K562 (cell line): Measurements from ENCODE around the gene SLC24A3.

Experiments
- CTCF ChIP-seq, 3 experiments: IDR thresholded peaks in 2 of 3; conservative IDR thresholded peaks in 1 of 3; 2 replicates each; pipeline ENCODE4 v1.5.1; 2011 to 2012; ENCODE audit warnings: low read length in 3 of 3, mild to moderate bottlenecking in 3 of 3, control low read depth in 2 of 3, improper control_type of control experiment in 1 of 3, inconsistent platforms in 1 of 3, low read depth in 1 of 3, mixed read lengths in 1 of 3, moderate library complexity in 1 of 3; ENCODE audit not compliant: insufficient read depth in 2 of 3
- EP300 ChIP-seq: IDR thresholded peaks from 2 replicates; pipeline ENCODE4 v1.6.1; 2012; ENCODE audit warnings: low read length, improper control_type of control experiment
- MAX ChIP-seq: sonication (generic); formaldehyde crosslinking; IDR thresholded peaks from 2 replicates; pipeline ENCODE4 v1.9.0; 2022; ENCODE audit warnings: mild to moderate bottlenecking, missing genetic modification reagents
- SMARCA4 ChIP-seq: fragments of 450-650 bp; IDR thresholded peaks from 2 replicates; pipeline ENCODE4 v1.6.1; 2016
- TF ChIP-seq, protein P1 (sequence below): sonication (generic); formaldehyde crosslinking; IDR thresholded peaks from 2 replicates; pipeline ENCODE4 v1.8.0; 2022; ENCODE audit warnings: mild to moderate bottlenecking, low read depth, missing genetic modification reagents

GRCh38 chr20:19605786-19606485, 393.5 kb downstream of the SLC24A3 start:
- TF ChIP-seq SMARCA4 (no peak), EP300 (no peak), MAX (no peak), CTCF (IDR thresholded peaks at IDR 0.05 in 2 of 3, conservative IDR thresholded peaks at IDR 0.05 in 1 of 3; ENCODE audit: insufficient read depth in 2 of 3, low read depth in 1 of 3, low read length in 3 of 3) (no peak)
- TF ChIP-seq, protein P1, sequence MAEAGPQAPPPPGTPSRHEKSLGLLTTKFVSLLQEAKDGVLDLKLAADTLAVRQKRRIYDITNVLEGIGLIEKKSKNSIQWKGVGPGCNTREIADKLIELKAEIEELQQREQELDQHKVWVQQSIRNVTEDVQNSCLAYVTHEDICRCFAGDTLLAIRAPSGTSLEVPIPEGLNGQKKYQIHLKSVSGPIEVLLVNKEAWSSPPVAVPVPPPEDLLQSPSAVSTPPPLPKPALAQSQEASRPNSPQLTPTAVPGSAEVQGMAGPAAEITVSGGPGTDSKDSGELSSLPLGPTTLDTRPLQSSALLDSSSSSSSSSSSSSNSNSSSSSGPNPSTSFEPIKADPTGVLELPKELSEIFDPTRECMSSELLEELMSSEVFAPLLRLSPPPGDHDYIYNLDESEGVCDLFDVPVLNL (CRISPR knock-in tag), result no peak
